HEK293T (cell line): Measurements from ENCODE around the gene CSTF2T.

Experiments
- FOXA1 ChIP-seq: fragments of 450-650 bp; IDR thresholded peaks from 2 replicates; pipeline ENCODE4 v1.6.1; 2016; ENCODE audit warnings: mild to moderate bottlenecking
- SUZ12 ChIP-seq: fragments of 450-650 bp; IDR thresholded peaks from 2 replicates; pipeline ENCODE4 v1.6.1; 2016; ENCODE audit warnings: mild to moderate bottlenecking
- ZNF384 ChIP-seq: fragments of 450-650 bp; IDR thresholded peaks from 2 replicates; pipeline ENCODE4 v1.6.1; 2016

GRCh38 chr10:51729822-51730555, 30.6 kb upstream of the CSTF2T start:
- TF ChIP-seq FOXA1 (no peak), ZNF384 (no peak), SUZ12 (no peak)
